NCI-H510A treated with DMSO at 0.1 percent for 48 hours (cell line): Measurements from ENCODE around the gene LCLAT1.
A peak's percentile ranks its signal among the peaks of the same experiment; 100 is the strongest.
"Not testable (repeated sequence)": the region's sequence is repeated elsewhere in the genome, so short reads cannot be mapped to it uniquely, and the experiment has no call there.

Experiments
- DNase-seq: peaks from one replicate; lab custom pipeline; 2025; lab: John Stamatoyannopoulos, UW

The LCLAT1 gene

DNA sequence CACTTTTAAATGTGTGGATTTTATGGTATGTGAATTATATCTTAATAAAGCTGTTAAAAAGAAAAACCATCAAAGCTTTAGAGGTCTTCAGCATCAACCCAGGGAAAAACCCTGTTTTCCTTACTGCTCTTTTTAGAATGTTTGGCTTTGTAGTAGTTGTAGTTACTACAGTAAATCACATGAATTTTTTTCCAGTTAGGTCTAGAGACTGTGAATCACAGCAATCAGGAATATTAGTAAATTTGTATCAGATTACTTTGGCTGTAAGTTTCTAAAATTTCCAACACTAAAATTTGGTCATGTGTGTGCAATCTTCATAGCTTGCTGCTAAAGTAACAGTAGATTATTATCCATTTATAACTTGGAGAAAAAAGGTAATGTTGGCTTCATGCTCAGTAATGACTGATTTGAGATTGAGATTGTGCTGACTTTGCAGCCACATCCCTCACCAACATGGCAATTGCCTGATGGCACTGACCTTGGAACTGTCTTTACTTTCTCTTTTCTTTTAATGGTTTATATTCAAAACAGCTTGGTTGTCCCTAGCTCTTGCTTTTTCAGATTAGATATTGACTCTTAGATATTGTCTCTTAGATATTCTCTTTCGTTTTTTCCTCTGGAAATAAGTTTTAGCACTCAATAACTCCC is 41.1 kb downstream of the LCLAT1 start:
- DNase-seq = no peak

DNA sequence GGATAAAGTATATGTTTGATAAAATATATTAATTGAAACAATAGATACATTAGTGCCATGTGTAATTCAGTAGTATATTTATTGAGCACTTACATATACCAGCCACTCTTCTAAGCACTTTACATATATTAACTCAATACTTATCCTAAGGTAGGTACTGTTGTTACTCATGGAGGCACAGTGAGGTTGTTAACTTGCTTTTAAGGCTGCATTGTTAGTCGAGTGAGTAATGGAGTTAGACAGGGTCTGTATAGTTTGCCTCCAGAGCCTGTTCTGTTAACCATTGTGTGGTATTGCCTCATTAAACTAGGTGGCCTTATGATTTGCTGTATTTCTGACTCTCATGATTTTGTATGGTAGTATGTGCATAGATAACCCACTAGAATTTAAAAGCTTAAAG is 44.2 kb downstream of the LCLAT1 start:
- no peak for DNase-seq

DNA sequence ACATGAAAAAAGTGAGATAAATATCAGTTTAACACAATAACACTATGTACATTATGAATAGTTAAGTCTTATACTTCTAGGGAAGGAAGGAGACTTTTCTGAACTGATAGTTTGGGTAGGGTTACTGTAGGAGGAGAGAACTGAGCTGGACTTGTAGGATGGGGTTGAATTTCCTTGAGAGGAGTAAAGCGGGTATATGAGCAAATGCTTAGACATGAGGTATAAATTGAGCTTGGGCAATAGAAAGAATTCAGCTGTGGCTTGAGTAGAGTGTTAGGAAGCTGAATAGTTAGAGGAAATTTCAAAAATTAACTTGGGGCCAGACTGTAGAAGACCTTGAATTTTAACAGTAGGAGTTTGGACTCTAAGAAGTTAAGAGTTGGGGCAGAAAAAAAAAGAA is 45.1 kb downstream of the LCLAT1 start:
- DNase-seq = no peak

DNA sequence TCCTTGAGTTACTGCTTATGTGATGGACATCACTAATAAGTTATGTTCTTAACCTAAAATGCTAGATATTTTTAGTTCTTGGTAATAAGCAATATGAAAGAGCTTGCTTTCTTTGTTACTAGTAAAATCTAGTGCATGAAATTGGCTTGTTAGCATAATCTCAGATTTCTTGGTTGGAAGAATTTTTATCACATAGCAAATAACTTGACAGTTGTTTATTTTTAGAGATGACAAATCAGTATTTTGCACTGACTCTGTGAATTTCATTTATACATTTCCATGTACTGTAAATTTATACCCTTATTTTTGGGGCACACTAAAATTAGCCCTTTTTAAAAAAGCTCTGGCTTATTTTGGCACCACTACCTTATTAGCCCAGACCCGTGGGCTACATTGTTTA is 45.6 kb downstream of the LCLAT1 start:
- DNase-seq = no peak

DNA sequence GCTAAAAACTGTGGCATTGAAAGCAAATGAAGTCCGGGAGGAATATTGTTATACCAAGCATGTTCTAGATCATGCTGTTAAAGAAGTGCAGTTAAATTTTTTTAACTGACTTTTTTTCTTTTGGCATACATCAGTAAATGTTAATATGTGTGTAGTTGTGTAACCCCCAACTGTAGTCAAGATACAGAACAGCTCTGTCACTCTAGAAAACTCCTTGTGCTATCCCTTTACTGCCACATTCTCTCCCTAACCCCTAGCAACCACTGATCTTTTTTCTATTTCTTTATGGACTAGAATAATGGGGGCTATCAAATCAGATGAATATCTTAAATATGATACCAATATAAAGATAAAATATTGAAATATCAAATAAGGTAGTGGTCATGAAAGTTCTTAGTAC is 46.4 kb downstream of the LCLAT1 start:
- no peak for DNase-seq

DNA sequence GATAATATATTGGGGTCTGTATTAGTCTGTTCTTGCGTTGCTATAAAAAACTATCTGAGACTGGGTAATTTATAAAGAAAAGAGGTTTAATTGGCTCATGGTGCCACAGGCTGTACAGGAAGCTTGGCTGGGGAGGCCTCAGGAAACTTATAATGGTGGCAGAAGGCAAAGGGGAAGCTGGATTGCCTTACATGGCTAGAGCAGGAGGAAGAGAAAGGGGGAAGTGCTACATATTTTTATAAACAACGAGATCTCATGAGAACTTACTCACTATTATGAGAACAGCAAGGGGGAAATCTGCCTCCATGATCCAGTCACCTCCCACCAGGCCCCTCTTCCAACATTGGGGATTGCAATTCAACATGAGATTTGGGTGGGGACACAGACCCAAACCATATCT is 48.9 kb downstream of the LCLAT1 start:
- DNase-seq = not testable (repeated sequence)

DNA sequence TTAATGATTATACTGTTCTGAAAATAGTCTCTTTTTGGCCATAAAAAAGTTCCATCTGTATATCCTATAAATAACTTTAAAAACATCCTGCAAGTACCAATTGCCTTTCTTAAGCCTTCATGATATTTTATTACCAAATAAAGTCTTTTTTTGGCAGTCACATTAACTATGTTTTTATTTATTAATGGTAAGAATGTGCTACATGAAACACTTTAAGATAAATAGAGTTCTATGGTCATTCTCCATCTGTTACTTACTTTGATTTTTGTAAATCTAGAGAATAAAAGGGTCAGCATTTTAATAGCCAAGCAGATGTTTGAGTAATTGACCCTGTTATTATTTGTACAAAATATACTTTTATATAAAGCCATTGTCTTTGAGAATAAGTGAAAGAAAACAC is 52.6 kb downstream of the LCLAT1 start:
- DNase-seq = no peak

DNA sequence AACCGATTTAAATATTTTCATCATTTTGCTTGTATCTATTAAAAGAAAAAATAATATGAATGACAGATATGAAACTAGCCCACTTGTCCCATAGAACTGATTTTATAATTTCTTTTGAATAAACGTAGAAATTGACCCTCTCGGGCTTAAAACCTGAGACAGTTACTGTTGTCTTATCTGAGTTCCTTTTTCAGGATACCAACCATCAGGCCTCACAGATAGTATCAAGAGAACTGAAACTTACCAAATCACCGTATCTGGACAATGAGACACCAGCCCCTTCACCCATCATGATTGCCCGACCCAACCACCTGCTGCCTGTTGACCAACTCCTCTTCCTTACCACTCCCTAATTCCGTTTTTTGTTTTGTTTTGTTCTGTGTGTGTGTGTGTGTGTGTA is 53.7 kb downstream of the LCLAT1 start:
- no peak for DNase-seq

DNA sequence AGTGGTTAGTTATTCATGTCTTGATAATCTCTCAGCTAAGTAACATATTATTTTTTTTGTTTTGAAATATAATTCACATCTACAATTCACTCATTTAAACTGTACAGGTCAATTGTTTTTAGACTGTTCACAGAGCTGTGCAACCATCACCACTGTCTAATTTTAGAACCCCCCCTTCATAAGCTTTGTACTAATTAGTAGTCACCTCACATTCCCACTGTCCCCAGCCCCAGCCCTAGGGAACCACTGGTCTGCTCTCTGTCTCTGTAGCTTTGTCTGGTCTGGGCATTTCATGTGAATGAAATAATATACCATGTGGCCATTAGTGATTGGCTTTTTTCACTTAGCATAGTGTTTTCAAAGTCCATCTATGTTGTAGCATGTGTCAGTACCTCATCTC is 55.3 kb downstream of the LCLAT1 start:
- no peak for DNase-seq

DNA sequence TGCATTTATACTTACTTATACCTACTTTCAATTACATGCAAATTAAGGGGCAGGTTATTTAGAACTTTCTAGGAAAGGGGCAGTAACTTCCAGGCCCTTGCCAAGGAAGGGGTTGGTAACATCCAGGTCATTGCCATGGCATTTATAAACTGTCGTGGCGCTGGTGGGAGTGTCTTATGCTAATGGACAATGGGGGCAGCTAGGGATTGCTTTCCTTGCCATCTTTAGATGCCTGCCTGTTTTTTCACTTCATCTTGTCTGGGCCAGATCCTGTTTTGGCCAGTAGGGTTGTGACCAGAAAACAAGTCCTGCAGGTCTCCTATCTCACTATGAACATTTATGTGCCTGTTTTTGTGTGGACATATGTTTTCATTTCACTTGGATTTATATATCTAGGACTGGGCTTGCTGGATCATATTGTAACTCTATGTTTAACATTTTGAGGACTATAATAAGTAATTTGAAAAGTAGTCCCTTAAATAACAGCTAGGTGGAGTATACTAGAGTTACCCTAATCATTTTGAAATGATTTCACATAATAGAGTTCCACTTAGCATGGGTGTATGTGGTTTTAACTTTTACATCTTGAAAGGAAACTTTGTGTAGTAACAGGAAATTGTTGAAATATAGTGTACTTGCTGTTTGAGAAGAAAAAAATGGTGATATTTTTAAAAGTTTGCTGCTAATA is 56.1 kb downstream of the LCLAT1 start:
- DNase-seq = no peak

DNA sequence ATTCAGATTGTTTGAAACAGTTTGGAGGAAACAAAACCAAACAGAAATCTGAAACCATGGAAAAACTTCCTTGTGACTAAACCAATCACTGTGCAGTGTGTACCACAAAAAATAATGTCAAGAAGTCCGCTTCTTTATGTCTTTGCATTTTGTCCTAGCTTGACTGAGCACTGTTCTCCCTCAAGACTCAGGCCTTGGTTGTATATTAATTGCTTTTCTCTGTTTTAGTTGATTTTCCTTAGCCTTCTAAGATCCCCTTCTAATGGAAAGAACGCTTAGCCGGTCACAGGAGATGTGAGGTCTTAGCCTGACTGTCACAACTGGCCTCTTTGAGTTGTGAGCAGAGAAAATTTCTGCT is 56.6 kb downstream of the LCLAT1 start:
- no peak for DNase-seq

DNA sequence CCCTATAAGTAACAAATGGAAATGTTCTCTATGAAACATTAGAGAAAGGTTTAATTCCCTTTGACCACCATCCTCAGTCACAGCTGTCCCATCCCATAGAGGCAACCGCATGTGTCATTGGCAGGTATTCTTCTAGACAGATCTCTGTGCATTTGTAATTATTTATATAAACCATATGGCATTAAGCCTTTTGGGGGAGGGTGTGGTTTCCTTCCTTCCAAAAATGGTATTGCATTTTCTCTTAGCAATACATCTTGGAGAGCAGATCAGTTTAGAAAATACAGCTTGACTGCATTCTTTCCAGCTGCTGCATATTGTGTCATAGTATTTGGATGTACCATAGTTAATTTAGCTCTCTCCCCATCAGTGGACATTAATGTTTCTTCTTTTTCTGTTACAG is 57.7 kb downstream of the LCLAT1 start:
- DNase-seq = no peak

DNA sequence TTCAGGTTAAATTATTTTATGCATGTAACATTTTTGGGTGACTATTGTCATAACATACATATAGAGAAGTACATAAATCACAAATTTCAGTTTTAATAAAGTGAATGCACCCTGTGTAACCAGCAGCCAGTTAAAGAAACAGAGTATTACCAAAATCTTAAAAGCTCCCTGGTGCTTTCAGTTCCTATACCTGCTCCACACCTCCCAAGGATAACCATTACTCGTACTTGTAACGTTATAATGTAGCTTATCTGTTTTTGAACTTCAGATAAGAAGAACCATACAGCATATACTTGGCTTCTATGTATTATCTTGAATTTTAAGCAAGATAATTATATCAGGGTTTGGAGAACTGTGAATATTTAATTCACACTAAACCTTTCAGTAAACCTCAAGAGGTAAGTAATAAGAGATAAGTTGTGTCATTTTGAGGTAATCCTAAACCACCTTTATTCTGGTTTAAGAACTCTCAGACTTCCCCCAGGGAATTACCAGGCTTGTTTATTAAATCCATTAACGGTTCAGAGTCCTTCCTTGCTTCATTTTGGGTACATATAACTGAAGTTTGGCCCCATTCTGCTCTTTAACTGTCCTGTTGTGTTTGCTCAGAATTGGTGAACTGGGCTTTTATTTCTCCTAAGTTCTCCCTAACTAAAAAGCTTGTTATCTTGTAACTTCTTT is 58.6 kb downstream of the LCLAT1 start:
- DNase-seq = no peak

DNA sequence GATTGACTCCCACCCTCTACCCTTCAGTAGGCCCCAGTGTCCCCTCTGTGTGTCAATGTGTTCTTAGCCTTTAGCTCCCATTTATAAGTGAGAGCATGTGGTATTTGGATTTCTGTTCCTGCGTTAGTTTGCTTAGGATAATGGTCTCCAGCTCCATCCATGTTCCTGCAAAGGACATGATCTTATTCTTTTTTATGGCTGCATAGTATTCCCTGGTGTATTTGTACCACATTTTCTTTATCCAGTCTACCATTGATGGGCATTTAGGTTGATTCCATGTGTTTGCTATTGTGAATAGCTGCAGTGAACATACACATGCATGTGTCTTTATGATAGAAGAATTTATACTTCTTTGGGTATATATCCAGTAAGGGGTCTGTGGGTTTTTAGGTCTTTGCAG is 60.4 kb downstream of the LCLAT1 start:
- not testable (repeated sequence) for DNase-seq

DNA sequence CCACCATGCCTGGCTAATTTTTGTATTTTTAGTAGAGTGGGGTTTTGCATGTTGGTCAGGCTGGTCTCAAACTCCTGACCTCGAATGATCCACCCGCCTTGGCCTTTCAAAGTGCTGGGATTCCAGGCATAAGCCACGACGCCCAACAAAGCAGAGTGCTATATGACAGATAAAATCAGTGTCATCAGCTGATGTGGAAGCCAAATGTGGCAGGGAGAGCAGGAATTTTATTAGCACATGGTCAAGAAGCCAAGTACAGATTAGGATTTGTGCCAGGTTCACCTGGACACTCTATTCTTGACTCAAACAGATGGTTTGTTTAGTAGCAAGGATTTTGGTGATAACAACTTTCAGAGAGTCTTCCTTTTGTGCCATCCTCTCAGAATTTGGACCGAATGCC is 62.7 kb downstream of the LCLAT1 start:
- no peak for DNase-seq

DNA sequence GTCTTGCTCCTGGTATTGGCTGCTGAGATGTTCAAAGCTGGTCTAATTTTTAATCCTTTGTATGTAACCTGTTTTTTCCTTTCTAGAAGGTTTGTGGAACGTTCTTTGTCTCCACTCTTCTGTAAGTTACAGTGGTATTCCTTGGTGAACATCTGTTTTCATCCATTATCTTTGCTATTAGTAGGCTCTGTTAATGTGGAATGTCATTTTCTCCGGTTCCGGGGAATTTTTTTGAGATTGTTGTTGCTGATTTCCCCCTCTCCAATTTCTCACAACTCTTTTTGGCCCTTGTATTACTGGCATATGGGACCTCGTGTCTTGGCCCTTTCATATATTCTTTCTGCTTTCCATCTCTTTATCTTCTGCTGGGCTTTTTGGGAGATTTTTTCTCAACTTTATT is 63.4 kb downstream of the LCLAT1 start:
- DNase-seq = no peak

DNA sequence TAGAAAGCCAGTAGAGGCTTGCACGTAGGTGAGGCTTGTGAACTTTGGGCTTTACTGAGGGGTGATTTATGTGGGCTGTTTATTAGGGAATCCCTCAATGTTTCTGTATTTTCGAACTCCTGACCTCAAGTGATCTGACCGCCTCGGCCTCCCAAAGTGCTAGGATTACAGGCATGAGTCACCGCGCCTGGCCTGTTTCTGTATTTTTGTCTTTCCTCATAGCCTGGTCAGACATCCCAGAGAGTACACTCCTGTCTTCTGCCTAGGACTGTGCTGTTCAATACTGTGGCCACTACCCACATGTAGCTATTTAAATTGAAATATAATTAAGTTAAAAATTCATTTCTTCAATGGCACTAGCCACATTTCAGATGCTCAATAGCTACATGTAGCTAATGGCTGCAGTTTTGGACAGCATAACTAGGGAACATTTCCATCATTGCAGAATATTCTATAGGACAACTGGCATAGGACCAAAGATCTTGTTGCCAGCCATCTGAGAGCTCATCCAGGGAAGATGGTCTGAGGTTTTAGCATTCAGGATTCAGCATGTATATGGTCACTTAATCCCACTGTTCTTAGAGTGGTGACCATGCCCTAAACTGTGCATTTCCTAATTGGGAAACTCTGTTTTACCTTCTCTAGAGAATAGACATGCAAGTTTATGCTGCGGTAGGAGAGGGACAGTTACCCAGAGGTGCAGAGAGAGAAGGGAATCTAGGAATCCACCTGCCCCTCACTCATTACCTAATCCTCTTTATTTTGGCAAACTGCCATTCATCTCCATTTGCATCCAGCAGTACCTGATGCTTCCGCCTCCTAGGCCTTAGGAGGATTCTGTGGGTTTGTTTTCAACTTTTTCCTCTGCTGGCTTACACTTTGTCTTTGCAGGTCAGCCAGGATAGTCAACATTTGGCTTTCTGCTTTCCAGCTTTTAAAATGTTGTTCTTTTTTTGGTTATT is 64.4 kb downstream of the LCLAT1 start:
- DNase-seq = peak; percentile 81

DNA sequence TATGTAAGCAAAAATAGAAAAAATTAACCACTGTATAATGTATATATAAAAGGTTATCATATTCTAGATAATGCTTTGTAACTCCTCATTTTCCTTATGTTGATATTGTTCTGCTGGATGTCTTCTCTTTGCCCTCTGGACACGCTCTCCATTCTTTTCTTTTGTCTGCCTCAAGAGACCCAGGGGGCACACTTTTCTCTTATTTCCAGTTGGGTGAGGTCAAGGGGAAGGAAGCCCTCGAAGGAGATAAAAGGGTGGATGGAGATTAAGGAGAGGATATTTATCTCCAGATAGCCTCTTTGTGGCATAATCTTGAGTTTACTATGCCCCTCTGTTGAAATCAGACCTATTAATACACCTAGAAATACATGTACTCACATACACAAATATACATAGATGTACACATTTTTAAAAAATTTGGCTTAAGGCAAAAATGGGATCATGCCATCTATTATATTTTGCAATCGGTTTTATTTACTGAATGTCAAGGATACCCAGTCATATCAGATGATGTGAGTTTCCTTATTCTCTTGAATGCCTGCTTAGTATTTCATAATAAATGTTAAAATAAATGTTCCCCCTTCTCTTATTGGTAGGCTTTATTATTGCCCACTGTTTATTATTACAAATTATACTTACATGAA is 65.3 kb downstream of the LCLAT1 start:
- no peak for DNase-seq

DNA sequence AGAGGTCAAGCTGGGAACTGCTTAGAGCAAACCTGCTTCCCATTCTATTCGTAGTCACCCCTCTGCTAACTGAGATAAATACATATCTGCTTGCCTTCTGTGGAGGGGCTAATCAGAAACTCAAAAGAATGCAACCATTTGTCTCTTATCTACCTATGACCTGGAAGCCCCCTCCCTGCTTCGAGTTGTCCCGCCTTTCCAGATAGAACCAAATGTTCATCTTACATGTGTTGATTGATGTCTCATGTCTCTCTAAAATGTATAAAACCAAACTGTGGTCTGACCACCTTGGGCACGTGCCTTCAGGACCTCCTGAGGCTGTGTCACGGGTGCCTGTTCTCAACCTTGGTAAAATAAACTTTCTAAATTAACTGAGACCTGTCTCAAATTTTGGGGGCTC is 66.6 kb downstream of the LCLAT1 start:
- DNase-seq = not testable (repeated sequence)

DNA sequence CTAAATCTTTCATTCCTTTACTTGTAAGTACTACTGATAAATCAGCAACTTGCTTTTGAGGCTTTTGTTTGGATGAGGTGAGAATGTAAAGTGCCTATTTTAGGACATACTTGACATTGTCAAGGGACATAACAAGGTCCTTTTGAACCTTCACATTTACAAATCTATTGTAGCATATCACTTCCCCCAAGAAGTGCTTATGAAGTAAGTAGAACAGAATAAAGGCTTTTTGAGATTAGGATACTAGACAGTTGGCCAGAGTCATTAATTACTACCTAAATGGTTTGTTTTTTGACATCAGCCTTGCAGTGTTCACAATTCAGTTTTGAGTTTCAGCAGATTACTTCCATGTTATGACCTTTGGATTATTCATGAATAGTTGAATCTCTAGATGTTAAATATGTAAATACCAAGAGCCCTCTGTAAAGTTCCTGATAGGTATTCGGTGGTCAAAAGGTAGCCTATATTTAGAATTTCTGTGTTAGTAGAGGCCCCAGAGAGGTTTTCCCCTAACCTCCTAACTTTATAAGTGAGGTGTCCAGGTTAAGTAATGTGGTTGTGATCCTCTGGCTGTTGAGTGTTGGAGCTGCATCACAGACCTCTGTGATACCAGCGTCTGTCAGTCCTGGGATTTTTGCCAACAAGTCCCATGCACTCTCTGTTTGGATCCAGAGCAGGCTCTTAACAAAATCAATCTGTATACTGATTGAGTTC is 67.2 kb downstream of the LCLAT1 start:
- no peak for DNase-seq

DNA sequence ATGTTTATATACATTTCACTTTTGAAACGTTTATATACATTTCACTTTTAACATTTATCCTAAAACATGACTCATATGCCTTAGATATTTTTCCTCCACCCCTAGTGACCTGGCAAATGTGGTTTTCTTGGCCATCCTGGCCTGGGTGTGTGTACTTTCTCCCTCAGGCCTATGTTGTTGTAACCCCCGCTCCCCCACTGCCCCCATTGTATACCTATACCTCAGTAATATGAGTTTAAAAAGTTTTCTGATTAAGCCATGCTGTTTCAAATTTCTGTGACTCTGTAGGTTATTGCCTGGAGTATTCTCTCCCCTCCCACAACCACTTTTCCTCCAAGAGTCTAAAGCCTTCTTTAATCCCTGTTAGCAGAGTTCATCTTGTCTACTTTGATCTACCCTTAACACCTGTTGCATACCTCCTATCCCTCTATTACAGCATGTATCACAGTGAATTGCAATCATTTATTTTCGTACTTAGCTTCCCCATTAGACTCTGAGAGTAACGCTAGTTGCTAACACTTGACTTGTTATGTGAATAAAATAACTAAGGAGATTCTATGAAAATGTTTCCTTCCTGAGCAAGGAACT is 67.9 kb downstream of the LCLAT1 start:
- DNase-seq = no peak
